ENCODE results near the gene SEC22A. TPM values are rescaled to one million over a fixed set of nuclear protein-coding genes. Genes with fewer than 3 reads are reported as not detected.
"Not testable (repeated sequence)": the region's sequence is repeated elsewhere in the genome, so short reads cannot be mapped to it uniquely, and the experiment has no call there.

The SEC22A gene
- polyA plus RNA-seq, 3 donors, result 24.9 to 27.0 (median 26.2) TPM

DNA sequence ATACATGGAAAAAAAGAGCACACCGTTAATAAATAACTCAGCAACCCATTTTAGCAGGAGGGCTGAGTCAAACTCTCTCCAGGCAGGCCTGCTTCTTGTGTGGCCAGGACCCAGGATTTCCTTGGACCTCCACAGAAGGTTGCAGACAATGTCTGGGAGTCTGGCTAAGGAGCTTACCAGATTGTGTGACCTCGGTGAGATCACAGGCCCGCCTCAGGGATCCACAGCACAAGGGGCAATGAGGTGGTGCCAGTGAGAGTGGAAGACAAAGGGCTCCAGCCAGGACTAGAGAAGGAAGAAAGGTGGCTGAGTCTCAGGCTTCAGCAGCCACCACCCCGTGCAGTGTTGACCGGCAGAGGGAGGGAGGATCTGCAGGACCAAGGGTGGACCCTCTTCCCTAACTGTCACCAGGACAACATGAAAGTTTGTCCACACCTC is 32.2 kb upstream of the SEC22A start:
- no peak for DNase-seq (ENCODE audit: low read depth in 3 of 3, low spot score in 2 of 3)

DNA sequence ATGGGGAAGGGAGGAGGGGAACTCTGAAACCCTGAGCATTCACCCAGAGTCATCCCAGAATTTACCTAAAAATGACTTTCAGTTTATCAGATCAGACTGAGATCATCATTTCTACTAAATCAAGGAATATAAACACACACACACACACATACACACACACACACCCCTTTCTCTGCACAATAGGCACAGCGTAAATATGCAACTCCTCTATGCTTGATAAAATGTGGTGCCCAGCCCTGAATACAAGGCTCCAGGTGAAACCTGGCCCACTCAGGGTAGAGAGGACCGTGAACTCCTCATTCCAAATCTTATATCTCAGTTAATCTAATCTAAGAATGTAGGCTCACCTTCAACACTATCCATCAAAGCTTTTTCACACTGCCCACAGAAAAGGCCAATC is 31.8 kb upstream of the SEC22A start:
- no peak for DNase-seq (ENCODE audit: low read depth in 3 of 3, low spot score in 2 of 3)

DNA sequence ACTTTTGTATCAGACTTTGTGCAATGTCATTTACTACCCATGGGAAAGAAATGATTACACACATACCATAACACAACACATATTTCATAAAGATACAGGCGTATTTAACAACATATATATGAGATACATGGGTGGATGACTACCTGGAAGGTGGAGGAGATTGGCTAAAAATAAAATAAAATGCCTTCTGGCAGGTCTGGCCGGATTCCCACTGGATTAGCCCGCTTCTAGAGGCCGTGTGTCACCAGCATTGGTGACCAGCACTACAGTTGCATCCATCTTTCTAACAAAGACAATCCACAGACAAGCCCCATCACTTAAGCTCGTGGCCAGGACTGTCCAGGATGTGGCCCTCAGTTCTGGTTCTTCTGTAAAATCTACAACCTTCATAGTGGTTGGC is 21.0 kb upstream of the SEC22A start:
- DNase-seq (ENCODE audit: low read depth in 3 of 3, low spot score in 2 of 3), result no peak

DNA sequence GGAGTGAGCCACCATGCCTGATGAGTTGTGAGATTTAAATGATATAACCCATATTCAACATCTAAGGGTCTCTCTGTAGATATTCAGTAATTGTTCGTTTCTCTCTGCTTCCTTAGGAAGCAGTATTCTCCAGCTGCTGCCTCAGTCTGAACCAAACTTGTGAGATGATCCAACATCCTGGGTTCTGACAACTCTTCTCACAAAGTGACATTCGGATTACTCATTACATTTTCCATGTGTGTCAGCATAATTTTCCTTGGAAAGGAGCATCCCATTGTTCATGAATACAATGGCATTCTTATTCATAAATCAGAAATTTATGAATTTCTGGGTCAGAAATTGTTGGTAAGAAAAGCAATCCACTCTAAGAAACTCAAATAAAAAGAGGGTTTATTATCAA is 15.0 kb upstream of the SEC22A start:
- DNase-seq (ENCODE audit: low read depth in 3 of 3, low spot score in 2 of 3), result no peak

DNA sequence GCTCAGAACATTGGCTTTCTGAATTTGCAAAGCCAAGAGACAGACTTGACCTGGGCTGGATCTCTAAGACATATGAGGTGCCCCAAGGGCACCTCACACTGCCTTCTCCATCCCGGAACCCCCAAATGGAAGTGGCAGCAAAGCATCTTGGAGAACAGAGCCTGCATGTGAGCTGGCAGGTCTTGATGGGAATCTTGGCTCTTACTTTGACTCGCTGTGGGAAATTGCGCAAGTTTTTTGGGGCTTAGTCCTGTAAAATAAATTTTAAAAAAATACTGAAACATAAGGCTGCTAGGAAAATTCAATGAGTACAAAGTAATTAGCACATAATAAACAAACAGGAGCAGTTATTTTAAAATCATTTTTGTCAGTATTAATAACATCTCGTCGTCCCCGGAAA is 13.7 kb upstream of the SEC22A start:
- no peak for DNase-seq (ENCODE audit: low read depth in 3 of 3, low spot score in 2 of 3)

DNA sequence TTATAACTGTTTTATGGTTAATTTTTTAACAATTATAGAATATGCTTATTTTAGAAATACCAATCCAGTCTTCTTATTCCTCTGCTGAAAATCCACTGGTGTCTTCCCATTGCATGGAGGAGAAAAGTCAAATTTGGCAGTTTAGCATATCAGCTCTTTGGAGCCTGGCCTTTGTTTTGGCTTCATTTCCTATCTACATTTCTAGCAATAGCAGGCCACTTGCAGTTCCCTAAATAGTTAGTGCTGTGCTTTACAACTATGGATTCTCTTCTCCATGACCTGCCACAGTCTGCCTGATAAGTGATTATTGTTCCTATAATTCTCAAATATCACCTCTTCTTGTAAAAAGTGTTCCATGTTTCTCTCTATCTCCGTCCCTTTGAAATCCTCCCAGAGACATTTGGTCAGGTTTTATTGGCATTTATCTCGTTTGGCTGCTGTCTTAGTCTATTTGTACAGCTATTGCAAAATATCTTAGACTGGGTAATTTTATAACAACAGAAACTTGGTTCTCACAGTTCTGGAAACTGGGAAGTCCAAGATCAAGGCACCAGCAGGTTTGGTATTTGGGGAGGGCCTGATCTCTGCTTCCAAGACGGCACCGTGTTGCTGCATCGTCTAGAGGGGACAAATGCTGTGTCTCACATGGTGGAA is 8.2 kb upstream of the SEC22A start:
- DNase-seq (ENCODE audit: low read depth in 3 of 3, low spot score in 2 of 3), result no peak

DNA sequence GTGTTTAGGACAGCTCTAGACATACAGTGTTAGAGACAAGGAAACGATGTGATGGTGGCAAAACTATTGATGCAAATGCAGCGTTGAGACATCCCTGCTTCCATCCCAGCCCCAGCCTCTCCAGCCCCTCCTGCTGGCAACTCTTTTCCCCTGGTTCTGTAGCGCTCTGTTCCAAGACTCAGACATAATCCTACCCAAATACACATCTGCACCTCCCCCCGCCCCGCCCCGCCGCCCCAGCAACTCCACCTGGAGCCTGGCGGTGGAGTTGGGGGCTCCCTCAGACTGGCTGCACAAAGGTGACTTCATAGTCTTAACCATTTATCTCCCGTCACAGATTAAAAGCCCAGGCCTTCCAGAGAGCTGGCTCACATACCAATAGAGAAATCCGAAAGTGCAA is 7.2 kb upstream of the SEC22A start:
- no peak for DNase-seq (ENCODE audit: low read depth in 3 of 3, low spot score in 2 of 3)

DNA sequence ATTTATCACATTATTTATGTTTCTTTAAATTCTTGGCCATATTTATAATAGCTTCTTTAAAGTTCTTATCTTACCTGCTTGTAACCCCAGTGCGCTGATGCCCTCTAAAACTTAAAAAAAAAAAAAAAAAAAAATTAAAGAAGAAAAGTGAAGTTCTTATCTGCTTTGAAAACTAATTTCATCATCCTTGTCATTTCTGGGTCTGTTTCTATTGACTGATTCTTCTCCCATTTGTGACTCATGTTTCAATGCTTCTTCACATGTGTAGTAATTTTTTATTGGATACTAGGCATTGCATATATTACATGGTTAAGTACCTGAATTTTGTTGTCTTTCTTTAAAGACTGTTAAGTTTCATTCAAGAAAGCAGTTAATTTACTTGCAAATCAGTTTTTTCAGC is 3.4 kb upstream of the SEC22A start:
- DNase-seq (ENCODE audit: low read depth in 3 of 3, low spot score in 2 of 3), result no peak

DNA sequence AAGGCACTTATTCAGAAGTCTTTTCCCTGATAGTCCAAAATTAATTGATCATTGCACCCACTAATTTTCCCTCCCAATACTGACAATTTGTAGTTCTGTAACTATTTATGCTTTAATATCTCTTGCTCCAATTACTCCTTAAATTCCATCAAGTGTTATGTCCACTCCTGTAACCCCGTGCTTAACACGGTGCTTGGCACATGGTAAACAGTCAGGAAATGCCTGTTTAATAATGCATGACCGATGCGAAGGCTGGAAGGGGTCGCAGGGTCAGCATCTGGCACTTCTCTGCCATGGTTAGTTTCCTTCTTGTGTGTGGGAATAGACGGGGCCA is 553 bp upstream of the SEC22A start:
- DNase-seq (ENCODE audit: low read depth in 3 of 3, low spot score in 2 of 3), result no peak

DNA sequence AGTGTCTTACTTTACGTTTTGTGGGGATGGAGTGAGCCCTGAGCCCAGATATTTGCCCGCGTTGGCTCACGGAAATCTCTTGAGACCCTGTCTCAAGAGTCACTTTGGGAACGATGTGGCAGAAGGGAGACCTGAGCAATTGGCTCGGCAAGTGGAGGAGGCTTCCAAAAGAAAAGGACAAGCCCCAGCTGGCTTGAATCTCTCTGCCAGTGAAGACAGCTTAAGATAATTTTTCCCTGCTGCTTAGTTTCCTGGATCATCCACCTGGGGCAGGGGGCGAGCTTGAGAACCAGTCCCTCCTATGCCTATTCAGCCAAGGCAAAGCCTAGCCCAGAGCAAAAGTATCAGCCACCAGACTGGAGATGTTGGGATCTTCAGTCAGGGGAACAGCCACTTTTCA is 708 bp downstream of the SEC22A start:
- no peak for DNase-seq (ENCODE audit: low read depth in 3 of 3, low spot score in 2 of 3)

DNA sequence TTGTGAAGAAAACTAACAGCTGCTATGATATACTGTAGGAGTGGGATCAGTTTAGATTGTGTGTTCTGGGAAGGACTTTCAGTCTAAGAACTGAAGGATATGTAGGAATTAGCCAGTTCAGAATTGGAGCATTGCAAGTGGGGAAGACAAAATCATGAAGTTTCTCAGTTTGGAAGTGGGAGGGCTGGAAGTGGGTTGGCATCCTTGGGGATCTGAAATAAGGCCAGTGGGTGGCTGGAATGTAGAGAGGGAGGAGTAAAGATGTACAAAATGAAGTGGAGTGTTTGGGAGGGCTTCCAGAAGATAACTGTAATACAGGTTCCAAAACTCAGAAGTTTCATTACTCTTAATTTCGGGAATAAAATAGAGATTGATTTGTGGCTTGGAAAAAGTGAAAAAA is 17.2 kb downstream of the SEC22A start:
- no peak for DNase-seq (ENCODE audit: low read depth in 3 of 3, low spot score in 2 of 3)

DNA sequence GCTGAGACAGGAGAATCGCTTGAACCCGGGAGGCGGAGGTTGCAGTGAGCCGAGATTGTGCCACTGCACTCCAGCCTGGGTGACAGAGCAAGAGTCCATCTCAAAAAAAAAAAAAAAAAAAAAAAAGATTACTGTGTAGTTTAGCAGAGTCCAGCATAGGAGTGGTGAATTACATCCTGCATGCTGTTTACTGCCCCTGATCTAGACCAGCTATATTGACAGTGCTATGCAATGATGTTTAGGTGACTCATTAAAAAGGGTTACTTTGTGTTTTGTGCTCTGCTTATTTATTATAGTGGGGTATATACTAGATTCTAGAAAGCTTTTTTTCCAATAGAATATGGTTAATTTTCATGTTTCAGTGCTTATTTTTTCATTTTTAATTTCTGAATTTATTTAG is 19.6 kb downstream of the SEC22A start:
- not testable (repeated sequence) for DNase-seq (ENCODE audit: low read depth in 3 of 3, low spot score in 2 of 3)

DNA sequence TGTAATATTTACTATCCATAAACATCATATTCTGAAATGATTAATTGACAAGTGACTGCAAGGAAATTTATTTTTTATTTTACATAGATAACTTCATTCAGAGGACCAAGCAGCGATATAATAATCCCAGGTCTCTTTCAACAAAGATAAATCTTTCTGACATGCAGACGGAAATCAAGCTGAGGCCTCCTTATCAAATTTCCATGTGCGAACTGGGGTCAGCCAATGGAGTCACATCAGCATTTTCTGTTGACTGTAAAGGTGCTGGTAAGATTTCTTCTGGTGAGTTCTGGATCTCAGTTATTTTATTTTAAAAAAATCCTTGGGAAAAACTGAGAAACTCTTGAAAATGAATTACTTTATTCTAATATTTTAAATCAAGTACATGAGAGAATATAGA is 23.3 kb downstream of the SEC22A start:
- peak in 1 of 3 donors; percentile 21 for DNase-seq (ENCODE audit: low read depth in 3 of 3, low spot score in 2 of 3)

DNA sequence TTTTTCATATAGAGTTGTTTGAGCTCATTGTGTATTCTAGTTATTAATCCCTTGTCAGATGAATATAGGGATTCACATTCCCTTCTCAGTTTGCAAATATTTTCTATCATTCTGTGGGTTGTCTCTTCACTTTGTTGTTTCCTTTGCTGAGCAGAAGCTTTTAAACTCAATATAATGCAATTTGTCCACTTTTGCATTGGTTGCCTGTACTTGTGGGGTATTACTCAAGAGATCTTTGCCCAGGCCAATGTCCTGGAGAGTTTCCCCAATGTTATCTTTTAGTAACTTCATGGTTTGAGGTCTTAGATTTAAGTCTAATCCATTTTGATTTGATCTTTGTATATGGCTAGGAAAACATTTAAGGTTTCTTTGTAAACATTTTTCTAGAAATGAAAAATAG is 24.8 kb downstream of the SEC22A start:
- no peak for DNase-seq (ENCODE audit: low read depth in 3 of 3, low spot score in 2 of 3)

DNA sequence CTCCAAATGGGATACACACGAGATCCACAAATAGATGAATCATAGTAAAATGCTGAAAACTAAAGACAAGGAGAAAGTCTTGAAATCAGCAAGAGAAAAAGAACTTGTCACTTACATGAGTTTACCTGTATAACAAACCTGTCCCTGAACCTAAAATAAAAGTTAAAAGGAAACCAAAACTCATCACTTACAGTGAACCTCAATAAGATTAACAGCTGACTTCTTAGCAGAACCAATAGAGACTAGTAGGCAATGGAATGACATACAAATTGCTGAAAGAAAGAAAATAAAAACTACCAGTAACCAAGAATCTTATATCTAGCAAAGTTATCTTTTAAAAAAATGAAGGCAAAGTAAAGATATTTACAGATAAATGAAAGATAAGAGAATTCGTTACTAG is 27.4 kb downstream of the SEC22A start:
- no peak for DNase-seq (ENCODE audit: low read depth in 3 of 3, low spot score in 2 of 3)

DNA sequence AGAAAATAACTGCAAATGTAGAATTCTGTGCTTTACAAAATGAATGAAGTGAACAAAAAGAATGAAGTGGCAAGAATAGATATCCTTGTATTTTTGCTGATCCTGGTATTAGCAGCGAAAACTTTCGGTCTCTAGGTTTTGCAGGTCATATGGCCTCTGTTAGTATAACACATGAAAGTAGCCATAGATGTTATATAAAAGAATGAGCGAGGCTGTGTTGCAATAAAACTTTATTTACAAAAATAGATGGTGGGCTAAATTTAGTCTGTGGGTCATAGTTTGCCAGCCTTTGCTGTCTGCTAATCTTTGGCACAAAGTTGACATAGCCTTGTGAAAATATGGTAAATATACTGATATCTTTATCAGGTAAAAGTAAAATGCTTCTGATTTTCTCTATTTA is 35.2 kb downstream of the SEC22A start:
- no peak for DNase-seq (ENCODE audit: low read depth in 3 of 3, low spot score in 2 of 3)

DNA sequence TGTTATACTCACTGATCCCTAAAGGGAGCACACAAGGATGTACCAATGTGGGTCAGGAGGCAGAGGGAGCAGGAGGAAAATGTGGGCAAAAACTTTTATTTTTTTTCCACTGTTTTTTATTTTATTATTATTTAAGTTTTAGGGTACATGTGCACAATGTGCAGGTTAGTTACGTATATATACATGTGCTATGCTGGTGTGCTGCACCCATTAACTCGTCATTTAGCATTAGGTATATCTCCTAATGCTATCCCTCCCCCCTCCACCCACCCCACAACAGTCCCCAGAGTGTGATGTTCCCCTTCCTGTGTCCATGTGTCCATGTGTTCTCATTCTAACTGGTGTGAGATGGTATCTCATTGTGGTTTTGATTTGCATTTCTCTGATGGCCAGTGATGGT is 37.4 kb downstream of the SEC22A start:
- not testable (repeated sequence) for DNase-seq (ENCODE audit: low read depth in 3 of 3, low spot score in 2 of 3)

DNA sequence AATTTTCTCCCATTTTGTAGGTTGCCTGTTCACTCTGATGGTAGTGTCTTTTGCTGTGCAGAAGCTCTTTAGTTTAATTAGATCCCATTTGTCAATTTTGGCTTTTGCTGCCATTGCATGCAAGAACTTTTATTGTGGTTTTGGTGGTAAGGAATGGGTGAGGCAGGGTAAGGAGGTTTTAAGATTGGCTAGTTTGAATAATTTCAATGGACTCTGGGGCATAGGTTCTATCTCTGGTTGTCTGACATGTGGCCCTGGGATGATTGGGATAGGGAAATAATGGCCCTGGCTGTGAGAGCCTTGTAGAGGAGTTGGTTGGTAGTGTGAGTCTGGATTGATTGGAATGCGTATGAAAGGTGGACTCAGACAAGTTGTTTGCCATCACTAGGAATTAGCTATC is 38.0 kb downstream of the SEC22A start:
- no peak for DNase-seq (ENCODE audit: low read depth in 3 of 3, low spot score in 2 of 3)

DNA sequence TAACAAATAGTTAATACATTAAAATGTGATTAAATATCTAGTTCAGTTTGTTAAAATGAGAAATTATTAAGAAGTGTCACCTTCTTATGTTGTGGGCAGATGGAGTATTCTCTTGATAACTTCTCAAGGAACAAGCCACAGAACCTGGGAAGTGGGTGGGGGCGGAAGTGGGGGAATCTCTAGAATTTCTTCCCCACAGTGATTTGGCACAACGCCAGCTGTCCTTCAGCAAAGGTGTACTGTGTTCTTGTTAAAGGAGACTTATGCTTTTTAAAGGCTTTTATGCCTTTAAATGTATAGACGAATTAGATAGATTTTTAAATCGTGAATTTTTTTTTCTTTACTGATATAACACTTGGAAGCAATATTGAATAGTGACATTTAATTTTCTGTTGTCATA is 42.4 kb downstream of the SEC22A start:
- no peak for DNase-seq (ENCODE audit: low read depth in 3 of 3, low spot score in 2 of 3)

DNA sequence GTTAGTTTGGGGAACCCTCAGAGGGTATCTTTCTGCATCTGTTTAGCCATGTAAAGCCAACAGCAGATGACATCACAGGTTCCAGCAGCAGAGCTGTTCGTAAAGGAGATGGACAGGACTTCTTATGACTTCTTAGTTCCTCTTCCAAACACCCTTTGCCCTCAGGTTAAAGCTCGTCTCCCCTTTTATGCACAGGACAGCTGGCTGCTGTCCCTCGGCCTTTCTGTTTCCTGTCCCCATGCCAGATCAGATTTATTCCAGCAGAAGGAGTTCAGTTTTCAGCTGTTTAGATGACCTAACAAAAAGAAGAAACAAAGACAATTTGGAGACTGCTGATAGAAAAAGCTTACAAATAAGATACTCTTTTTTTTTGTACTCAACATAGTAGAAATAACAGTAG is 45.1 kb downstream of the SEC22A start:
- DNase-seq (ENCODE audit: low read depth in 3 of 3, low spot score in 2 of 3), result no peak

DNA sequence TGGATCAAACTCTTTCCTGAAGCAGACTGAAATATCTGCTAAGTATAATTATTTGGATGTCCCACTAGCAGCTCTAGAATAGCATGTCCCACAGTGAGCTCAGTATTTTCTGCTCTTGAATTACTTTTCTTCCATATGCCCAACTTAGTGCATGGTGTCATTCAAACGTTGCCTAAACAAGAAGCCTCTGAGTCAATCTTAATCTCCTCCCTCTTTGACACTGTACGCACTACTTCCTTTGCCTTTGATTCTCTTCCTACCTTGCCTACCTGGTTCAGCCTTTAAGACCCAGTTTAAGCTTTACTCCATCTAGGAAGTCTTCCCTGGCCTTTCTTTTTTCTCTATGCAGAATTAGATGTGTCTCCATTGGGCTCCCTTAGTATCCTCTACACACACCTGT is 54.5 kb downstream of the SEC22A start:
- no peak for DNase-seq (ENCODE audit: low read depth in 3 of 3, low spot score in 2 of 3)

DNA sequence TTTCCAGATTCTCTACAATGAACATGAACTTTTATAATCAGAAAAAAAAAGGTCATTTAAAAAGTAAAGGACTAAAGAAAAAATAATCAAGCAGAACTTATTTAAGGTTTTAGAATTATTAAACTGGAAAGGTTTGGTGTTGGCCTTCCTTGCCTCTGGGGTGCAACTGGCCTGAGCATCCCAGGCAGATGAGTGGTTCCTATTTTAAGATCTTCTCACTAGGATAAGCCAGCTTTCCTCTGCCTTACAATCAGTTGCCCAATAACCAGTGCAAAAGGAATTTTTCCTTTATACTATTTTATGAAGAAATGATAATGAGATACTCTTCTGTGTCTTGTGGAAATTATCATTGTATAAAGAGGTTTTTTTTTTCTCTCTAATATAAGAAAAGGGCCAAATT is 56.6 kb downstream of the SEC22A start:
- DNase-seq (ENCODE audit: low read depth in 3 of 3, low spot score in 2 of 3), result no peak

DNA sequence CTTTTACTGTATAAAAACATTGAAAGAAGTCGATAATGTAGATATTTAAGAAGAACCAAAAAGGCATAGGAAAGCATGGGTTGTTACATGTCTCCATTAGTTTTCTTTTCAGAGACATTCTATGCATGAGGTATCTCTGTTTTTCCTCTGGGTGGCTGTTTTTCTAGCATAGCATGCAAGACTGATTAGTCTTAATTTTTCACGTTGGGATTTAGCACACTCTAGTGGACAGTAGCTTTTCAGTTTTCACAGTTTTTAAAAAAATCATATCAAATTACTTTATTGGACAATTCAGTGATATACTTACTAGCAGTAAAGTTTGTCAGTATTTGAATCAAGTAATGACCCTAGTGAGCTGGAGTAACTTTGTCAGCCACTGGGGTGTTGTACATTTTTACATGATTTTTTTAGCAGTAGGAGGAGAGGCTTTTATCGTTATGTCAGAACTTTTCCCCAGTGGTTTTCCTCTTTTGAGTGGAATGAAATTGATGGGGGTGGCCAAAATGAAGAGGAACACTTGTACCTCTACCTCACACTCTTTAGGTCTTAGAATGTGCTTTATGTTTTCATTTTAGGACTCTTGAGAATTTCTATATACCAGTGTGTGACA is 57.2 kb downstream of the SEC22A start:
- DNase-seq (ENCODE audit: low read depth in 3 of 3, low spot score in 2 of 3), result peak in 2 of 3 donors; percentile 41 to 54
